Ovary (tissue), 9 donors: ENCODE results near the gene ACADS. TPM values are rescaled to one million over a fixed set of nuclear protein-coding genes. Genes with fewer than 3 reads are reported as not detected.

Experiments used
- DNase-seq, 5 donors: peaks; one replicate each; pipeline ENCODE4 v3.0.0-alpha.2; 2019 to 2020
- H3K27ac ChIP-seq, 2 donors: fragments of 200-600 bp; one replicate each; pipeline versions ENCODE4 v1.5.1 to v1.8.0; 2019 to 2022
- H3K27me3 ChIP-seq: fragments of 200-600 bp; one replicate; pipeline ENCODE4 v1.8.0; 2022
- H3K36me3 ChIP-seq: fragments of 200-600 bp; sonication (generic); one replicate; pipeline ENCODE4 v1.5.1; 2019
- H3K4me1 ChIP-seq: one replicate; pipeline ENCODE4 v1.8.1; 2013; ENCODE audit warnings: mild to moderate bottlenecking, moderate library complexity; ENCODE audit not compliant: insufficient read depth
- H3K4me3 ChIP-seq: fragments of 200-600 bp; sonication (generic); one replicate; pipeline ENCODE4 v1.5.1; 2017
- H3K9me3 ChIP-seq, 2 donors: fragments of 200-600 bp in 1 of 2; sonication (generic) in 1 of 2; one replicate each; pipeline versions ENCODE4 v1.5.1 to v1.8.1; 2013 to 2019; ENCODE audit warnings: mild to moderate bottlenecking in 1 of 2, moderate library complexity in 1 of 2
- EP300 ChIP-seq: sonication (generic); formaldehyde crosslinking; IDR thresholded peaks from one replicate; pipeline ENCODE4 v1.6.1; 2017; ENCODE audit warnings: antibody characterized with exemption
- POLR2A ChIP-seq: fragments of 450-650 bp; IDR thresholded peaks from one replicate; pipeline ENCODE4 v1.6.1; 2017; ENCODE audit warnings: antibody characterized with exemption, mild to moderate bottlenecking, moderate library complexity
- WGBS, 3 donors: extraction: QIAGEN DNeasy Blood & Tissue Kit in 1 of 3; methylation state at CpG; one replicate each; pipeline versions ENCODE4 v1.1.5 to v1.1.7; 2013 to 2017; 5-methylcytosine and 5-hydroxymethylcytosine counted together
- intact Hi-C, 4 donors: fragments of 100-400 bp; cut with DNase I; formaldehyde crosslinking; loops; one replicate each; pipeline versions ENCODE4 v1.11.0 to v1.15.1; 2022 to 2023
- polyA plus RNA-seq, 2 donors: library from polyadenylated mRNA; stranded (reverse); fragments of 200-250 nt in 1 of 2; fragments of 350-450 nt in 1 of 2; fragmentation: Illumina TruSeq in 1 of 2; extraction: RNeasy Lipid Tissue Mini Kit (QIAGEN cat#74804) in 1 of 2; gene quantifications; one replicate each; pipeline ENCODE4 v1.2.3, GENCODE V29; 2013 to 2014
- total RNA-seq, 7 donors: library from RNA; depleted of rRNA in 2 of 7; stranded (reverse); fragments of >200 nt in 2 of 7; fragmentation: NEBNext Ultra II Directional in 3 of 7; extraction: Animal tissue kit (Norgen Biotek cat#: 25700) in 3 of 7; gene quantifications; one replicate each; pipeline versions ENCODE4 v1.1.0 to v1.2.4, GENCODE V29; 2016 to 2023
- TF ChIP-seq, protein P1 (sequence below), 3 donors: fragments of 450-650 bp in 2 of 3; fragments of 200-600 bp in 1 of 3; IDR thresholded peaks; one replicate each; pipeline versions ENCODE4 v1.5.1 to v1.8.0; 2016 to 2022; ENCODE audit warnings: antibody characterized with exemption in 3 of 3, mild to moderate bottlenecking in 1 of 3
- donor health status: DM: no; HTN: no; CAD: no; lungs with moderate emphysema.
- donor health status: DM: no; HTN: no; CAD: no.
- donor health status: Bipolar disorder and iron deficiency.
- donor health status: DM: yes; HTN: yes; CAD: no.
- donor health status: DM: no; HTN: no; CAD: no.
- donor health status: DM: yes; HTN: yes; CAD: no.

ACADS gene
- total and polyA plus RNA-seq, 9 donors, result 1.0 to 17.5 (median 13.9) TPM

DNA sequence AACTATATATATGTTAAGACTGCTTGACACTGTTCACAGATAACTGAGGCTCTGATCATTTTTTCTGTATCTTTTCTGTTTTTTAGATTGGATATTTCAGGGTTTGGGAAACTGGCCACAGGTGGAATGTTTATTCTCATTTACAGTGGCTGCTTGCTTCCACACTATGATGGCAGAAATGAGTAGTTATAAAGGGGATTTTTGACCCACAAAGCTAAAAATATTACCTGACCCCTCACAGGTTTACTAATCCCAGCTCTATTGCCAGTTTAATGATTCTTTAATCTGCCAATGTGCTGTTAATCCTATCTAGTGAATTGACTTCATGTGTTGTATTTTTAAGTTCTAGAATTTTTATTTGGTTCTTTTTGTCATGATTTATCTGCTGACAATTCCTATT, 29.6 kb downstream of the ACADS start:
- H3K36me3 ChIP-seq, result no peaks in the 10 kb centered on the region
- TF ChIP-seq POLR2A (no peak), EP300 (no peak)
- H3K9me3 ChIP-seq, result no peaks in the 10 kb centered on the region
- no peak overlapping the region for H3K4me3 ChIP-seq
- no peaks in the 10 kb centered on the region for H3K4me1 ChIP-seq
- no peak for DNase-seq
- intact Hi-C loops, result no loop called here
- H3K27me3 ChIP-seq, result no peaks in the 10 kb centered on the region
- H3K27ac ChIP-seq, result no peak overlapping the region

DNA sequence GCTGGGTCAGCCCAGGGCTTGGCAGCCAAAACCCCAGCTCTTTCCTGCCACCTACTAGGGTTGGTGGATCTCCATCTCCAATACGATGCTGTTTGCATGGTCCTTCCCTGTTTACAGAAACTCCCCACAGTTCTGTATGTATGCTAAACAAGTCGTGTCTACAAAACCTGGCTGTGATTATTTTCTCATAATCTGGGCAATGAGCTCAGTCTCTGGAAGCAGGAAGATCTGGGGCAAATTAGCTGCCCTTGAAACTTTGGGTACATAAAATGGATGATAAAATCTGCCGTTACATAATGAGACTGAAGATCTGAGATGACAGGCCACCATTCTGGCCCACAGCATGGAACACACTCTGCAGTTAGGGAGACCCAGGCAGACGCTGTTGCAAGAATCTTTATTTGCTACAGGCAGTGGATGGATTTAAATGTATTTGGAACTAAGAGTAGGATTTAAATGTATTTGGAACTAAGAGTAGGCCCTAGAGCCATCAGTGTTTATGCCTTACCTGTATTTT, 31.7 kb downstream of the ACADS start:
- H3K4me1 ChIP-seq, result peaks cover 2% of the 10 kb centered on the region
- 53 to 73% (median 57%) methylated on average over 4 of the region's 4 CpGs for WGBS, 3 donors
- H3K36me3 ChIP-seq, result no peaks in the 10 kb centered on the region
- no peaks in the 10 kb centered on the region for H3K27me3 ChIP-seq
- TF ChIP-seq EP300 (no peak), POLR2A (no peak)
- TF ChIP-seq, protein P1, sequence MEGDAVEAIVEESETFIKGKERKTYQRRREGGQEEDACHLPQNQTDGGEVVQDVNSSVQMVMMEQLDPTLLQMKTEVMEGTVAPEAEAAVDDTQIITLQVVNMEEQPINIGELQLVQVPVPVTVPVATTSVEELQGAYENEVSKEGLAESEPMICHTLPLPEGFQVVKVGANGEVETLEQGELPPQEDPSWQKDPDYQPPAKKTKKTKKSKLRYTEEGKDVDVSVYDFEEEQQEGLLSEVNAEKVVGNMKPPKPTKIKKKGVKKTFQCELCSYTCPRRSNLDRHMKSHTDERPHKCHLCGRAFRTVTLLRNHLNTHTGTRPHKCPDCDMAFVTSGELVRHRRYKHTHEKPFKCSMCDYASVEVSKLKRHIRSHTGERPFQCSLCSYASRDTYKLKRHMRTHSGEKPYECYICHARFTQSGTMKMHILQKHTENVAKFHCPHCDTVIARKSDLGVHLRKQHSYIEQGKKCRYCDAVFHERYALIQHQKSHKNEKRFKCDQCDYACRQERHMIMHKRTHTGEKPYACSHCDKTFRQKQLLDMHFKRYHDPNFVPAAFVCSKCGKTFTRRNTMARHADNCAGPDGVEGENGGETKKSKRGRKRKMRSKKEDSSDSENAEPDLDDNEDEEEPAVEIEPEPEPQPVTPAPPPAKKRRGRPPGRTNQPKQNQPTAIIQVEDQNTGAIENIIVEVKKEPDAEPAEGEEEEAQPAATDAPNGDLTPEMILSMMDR (IDR thresholded peaks at IDR 0.05), result no peak
- no peaks in the 10 kb centered on the region for H3K9me3 ChIP-seq
- no peak for DNase-seq
- intact Hi-C loops, result no loop called here
- H3K27ac ChIP-seq, result no peak overlapping the region
- no peak overlapping the region for H3K4me3 ChIP-seq

DNA sequence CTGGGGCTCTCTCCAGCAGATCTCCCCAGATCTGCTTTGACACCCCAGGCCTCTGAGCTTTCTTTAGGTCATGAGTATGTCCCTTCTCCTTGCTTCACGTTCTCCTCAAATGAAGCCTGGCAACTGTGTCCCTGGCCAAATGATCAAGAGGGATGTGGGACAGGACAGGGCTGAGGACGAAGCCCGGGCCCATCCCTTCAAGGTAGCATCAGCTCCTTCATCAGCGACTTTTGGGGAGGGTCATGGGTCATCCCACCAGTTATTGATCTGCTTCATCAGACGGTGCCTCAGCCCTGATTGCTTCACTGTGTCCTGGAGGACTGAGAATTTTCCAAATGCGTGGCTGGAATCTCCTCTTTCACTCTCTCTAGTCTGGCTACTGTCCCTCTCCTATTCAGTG, 32.3 kb downstream of the ACADS start:
- Histone ChIP-seq H3K27ac (no peak overlapping the region), H3K4me1 (peaks cover 2% of the 10 kb centered on the region), H3K4me3 (no peak overlapping the region), H3K36me3 (no peaks in the 10 kb centered on the region), H3K9me3 (no peaks in the 10 kb centered on the region), H3K27me3 (no peaks in the 10 kb centered on the region)
- 88 to 92% (median 89%) methylated on average over 6 of the region's 6 CpGs for WGBS, 3 donors
- no peak for DNase-seq
- TF ChIP-seq EP300 (no peak), POLR2A (no peak)
- TF ChIP-seq, protein P1 (IDR thresholded peaks at IDR 0.05), result no peak
- intact Hi-C loops, result no loop called here

GRCh38 chr12:120758798-120759590, 33.4 kb downstream of the ACADS start:
- DNase-seq, result no peak
- Histone ChIP-seq H3K27ac (no peak overlapping the region), H3K36me3 (no peaks in the 10 kb centered on the region), H3K4me3 (no peak overlapping the region), H3K27me3 (no peaks in the 10 kb centered on the region), H3K9me3 (no peaks in the 10 kb centered on the region), H3K4me1 (peaks cover 2% of the 10 kb centered on the region)
- TF ChIP-seq, protein P1 (IDR thresholded peaks at IDR 0.05), result no peak
- TF ChIP-seq POLR2A, result no peak
- no peak for TF ChIP-seq EP300
- 91 to 94% (median 92%) methylated on average over 7 of the region's 7 CpGs for WGBS, 3 donors
- intact Hi-C loops, result no loop called here
